H1 (cell line): ENCODE results near the gene EIF2B1.

ENCODE experiments used
- BRCA1 ChIP-seq: IDR thresholded peaks from 2 replicates; pipeline ENCODE4 v1.6.1; 2012; ENCODE audit warnings: low read depth, low read length, improper control_type of control experiment
- CBX5 ChIP-seq: fragments of 300-800, 300-1000 bp; sonication (generic); IDR thresholded peaks from 2 replicates; pipeline ENCODE4 v1.7.1; 2016; ENCODE audit warnings: antibody characterized with exemption, low read length, low read depth
- CHD2 ChIP-seq: IDR thresholded peaks from 2 replicates; pipeline ENCODE4 v1.6.1; 2012; ENCODE audit warnings: low read length, improper control_type of control experiment
- EP300 ChIP-seq, 2 experiments: IDR thresholded peaks; 1 replicate in 1 of 2; 2 replicates in 1 of 2; pipeline ENCODE4 v1.6.1; 2011 to 2012; ENCODE audit warnings: low read depth in 2 of 2, low read length in 2 of 2, mild to moderate bottlenecking in 2 of 2, borderline replicate concordance in 1 of 2, inconsistent platforms in 1 of 2, moderate library complexity in 1 of 2
- EZH2 ChIP-seq: fragments of 200-600 bp; sonication (generic); IDR thresholded peaks from 2 replicates; pipeline ENCODE4 v1.7.1; 2012; ENCODE audit warnings: low read depth, mild to moderate bottlenecking, moderate library complexity, low read length, inconsistent platforms; ENCODE audit not compliant: severe bottlenecking
- JUN ChIP-seq: IDR thresholded peaks from 2 replicates; pipeline ENCODE4 v1.6.1; 2011; ENCODE audit warnings: low read depth, mild to moderate bottlenecking, improper control_type of control experiment, low read length
- POLR2A ChIP-seq, 2 experiments: IDR thresholded peaks; 1 replicate in 1 of 2; 2 replicates in 1 of 2; pipeline ENCODE4 v1.6.1; 2011; ENCODE audit warnings: low read depth in 2 of 2, low read length in 2 of 2, mild to moderate bottlenecking in 2 of 2; ENCODE audit errors: control extremely low read depth in 1 of 2
- RFX5 ChIP-seq: IDR thresholded peaks from 2 replicates; pipeline ENCODE4 v1.6.1; 2011; ENCODE audit warnings: low read depth, low read length, improper control_type of control experiment, borderline replicate concordance
- SAP30 ChIP-seq: fragments of 300-600 bp; sonication (generic); IDR thresholded peaks from 2 replicates; pipeline ENCODE4 v1.7.1; 2012; ENCODE audit warnings: low read length, moderate library complexity, mild to moderate bottlenecking, inconsistent platforms; ENCODE audit not compliant: insufficient read depth, insufficient replicate concordance
- SIN3A ChIP-seq, 2 experiments: IDR thresholded peaks in 1 of 2; conservative IDR thresholded peaks in 1 of 2; 2 replicates each; pipeline ENCODE4 v1.6.1; 2011 to 2012; ENCODE audit warnings: low read length in 2 of 2, improper control_type of control experiment in 1 of 2, low read depth in 1 of 2, mild to moderate bottlenecking in 1 of 2
- SP1 ChIP-seq: IDR thresholded peaks from 2 replicates; pipeline ENCODE4 v1.6.1; 2011; ENCODE audit warnings: low read depth, low read length
- TF ChIP-seq, protein P1 (sequence below), 3 experiments: IDR thresholded peaks; 1 replicate in 2 of 3; 2 replicates in 1 of 3; pipeline versions ENCODE4 v1.5.1 to v1.6.1; 2011; ENCODE audit warnings: low read length in 3 of 3, mild to moderate bottlenecking in 3 of 3, inconsistent platforms in 2 of 3, low read depth in 1 of 3, moderate library complexity in 1 of 3; ENCODE audit not compliant: insufficient read depth in 1 of 3; ENCODE audit errors: control extremely low read depth in 1 of 3

DNA sequence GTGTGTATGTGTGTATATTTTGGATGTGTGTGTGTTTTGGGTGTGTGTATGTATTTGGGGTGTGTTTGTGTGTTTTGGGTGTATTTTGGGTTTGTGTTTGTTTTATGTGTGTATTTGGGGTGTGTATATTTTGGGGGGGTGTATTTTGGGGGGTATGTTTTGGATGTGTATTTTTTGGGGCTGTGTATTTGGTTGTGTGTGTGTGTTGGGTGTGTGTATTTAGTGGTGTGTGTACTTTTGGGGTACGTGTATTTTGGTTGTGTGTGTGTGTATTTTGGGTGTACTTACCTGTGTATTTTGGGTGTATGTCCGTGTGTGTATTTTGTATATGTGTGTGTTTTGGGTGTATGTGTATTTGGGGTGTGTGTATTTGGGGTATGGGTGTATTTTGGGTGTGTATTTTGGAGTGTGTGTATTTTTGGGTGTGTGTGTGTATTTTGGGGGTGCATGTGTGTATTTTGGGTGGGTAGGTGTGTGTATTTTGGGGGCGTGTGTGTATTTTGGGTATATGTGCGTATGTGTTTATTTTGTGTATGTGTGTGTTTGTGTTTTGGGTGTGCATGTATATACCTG, 20.7 kb upstream of the EIF2B1 start:
- TF ChIP-seq POLR2A (IDR thresholded peaks at IDR 0.05; ENCODE audit: control extremely low read depth in 1 of 2, low read depth in 2 of 2, low read length in 2 of 2) (no peak), CBX5 (no peak), RFX5 (no peak), EZH2 (no peak), SP1 (no peak), JUN (no peak), EP300 (IDR thresholded peaks at IDR 0.05; ENCODE audit: borderline replicate concordance in 1 of 2, low read depth in 2 of 2, low read length in 2 of 2) (no peak), BRCA1 (no peak), CHD2 (no peak), SIN3A (conservative IDR thresholded peaks at IDR 0.05 in 1 of 2, IDR thresholded peaks at IDR 0.05 in 1 of 2; ENCODE audit: low read depth in 1 of 2, low read length in 2 of 2) (no peak), SAP30 (no peak)
- TF ChIP-seq, protein P1, sequence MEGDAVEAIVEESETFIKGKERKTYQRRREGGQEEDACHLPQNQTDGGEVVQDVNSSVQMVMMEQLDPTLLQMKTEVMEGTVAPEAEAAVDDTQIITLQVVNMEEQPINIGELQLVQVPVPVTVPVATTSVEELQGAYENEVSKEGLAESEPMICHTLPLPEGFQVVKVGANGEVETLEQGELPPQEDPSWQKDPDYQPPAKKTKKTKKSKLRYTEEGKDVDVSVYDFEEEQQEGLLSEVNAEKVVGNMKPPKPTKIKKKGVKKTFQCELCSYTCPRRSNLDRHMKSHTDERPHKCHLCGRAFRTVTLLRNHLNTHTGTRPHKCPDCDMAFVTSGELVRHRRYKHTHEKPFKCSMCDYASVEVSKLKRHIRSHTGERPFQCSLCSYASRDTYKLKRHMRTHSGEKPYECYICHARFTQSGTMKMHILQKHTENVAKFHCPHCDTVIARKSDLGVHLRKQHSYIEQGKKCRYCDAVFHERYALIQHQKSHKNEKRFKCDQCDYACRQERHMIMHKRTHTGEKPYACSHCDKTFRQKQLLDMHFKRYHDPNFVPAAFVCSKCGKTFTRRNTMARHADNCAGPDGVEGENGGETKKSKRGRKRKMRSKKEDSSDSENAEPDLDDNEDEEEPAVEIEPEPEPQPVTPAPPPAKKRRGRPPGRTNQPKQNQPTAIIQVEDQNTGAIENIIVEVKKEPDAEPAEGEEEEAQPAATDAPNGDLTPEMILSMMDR (IDR thresholded peaks at IDR 0.05; ENCODE audit: control extremely low read depth in 1 of 3, insufficient read depth in 1 of 3, low read depth in 1 of 3, low read length in 3 of 3): no peak
